H9 (cell line): Measurements from ENCODE around the gene STIMATE. TPM values are rescaled to one million over a fixed set of nuclear protein-coding genes. Genes with fewer than 3 reads are reported as not detected.

Experiments used
- DNase-seq: peaks from one replicate; pipeline ENCODE4 v3.0.0-alpha.2; 2017
- H2AFZ ChIP-seq: one replicate; pipeline ENCODE4 v1.6.1; 2013; ENCODE audit warnings: mild to moderate bottlenecking, low read length, control low read depth, moderate library complexity
- H2AK5ac ChIP-seq: 2 replicates; pipeline ENCODE4 v1.6.1; 2013; ENCODE audit warnings: low read length, control low read depth, mixed read lengths; ENCODE audit not compliant: insufficient read length
- H2BK120ac ChIP-seq: one replicate; pipeline ENCODE4 v1.6.1; 2013; ENCODE audit warnings: low read depth, mild to moderate bottlenecking, low read length, control low read depth, inconsistent platforms; ENCODE audit not compliant: poor library complexity, severe bottlenecking
- H2BK12ac ChIP-seq: 2 replicates; pipeline ENCODE4 v1.6.1; 2013; ENCODE audit warnings: low read length, control low read depth, mixed read lengths, low read depth; ENCODE audit not compliant: insufficient read length
- H2BK15ac ChIP-seq: 2 replicates; pipeline ENCODE4 v1.6.1; 2013; ENCODE audit warnings: low read depth, low read length, control low read depth
- H2BK20ac ChIP-seq: one replicate; pipeline ENCODE4 v1.6.1; 2013; ENCODE audit warnings: low read depth, mild to moderate bottlenecking, low read length, control low read depth, inconsistent platforms; ENCODE audit not compliant: poor library complexity, severe bottlenecking
- H2BK5ac ChIP-seq: 2 replicates; pipeline ENCODE4 v1.6.1; 2013; ENCODE audit warnings: low read length, control low read depth, mixed read lengths; ENCODE audit not compliant: insufficient read length
- H3K14ac ChIP-seq: 2 replicates; pipeline ENCODE4 v1.6.1; 2013; ENCODE audit warnings: low read length, control low read depth; ENCODE audit not compliant: insufficient read depth
- H3K18ac ChIP-seq: 2 replicates; pipeline ENCODE4 v1.6.1; 2013; ENCODE audit warnings: low read depth, mild to moderate bottlenecking, mixed read lengths, low read length, control low read depth; ENCODE audit not compliant: insufficient read length
- H3K23ac ChIP-seq: 2 replicates; pipeline ENCODE4 v1.6.1; 2013; ENCODE audit warnings: low read length, control low read depth, mixed read lengths, low read depth; ENCODE audit not compliant: insufficient read length
- H3K23me2 ChIP-seq: 2 replicates; pipeline ENCODE4 v1.6.1; 2013; ENCODE audit warnings: low read depth, mild to moderate bottlenecking, mixed read lengths, low read length, control low read depth; ENCODE audit not compliant: insufficient read length, poor library complexity, severe bottlenecking
- H3K27ac ChIP-seq: 2 replicates; pipeline ENCODE4 v1.5.1; 2013; ENCODE audit warnings: low read length, control low read depth, mixed read lengths, low read depth; ENCODE audit not compliant: insufficient read length
- H3K27me3 ChIP-seq: 2 replicates; pipeline ENCODE4 v1.6.1; 2013; ENCODE audit warnings: low read length, control low read depth, inconsistent platforms; ENCODE audit not compliant: insufficient read depth
- H3K4ac ChIP-seq: 2 replicates; pipeline ENCODE4 v1.6.1; 2013; ENCODE audit warnings: low read depth, mild to moderate bottlenecking, control low read depth, inconsistent platforms, low read length, moderate library complexity
- H3K4me1 ChIP-seq: 2 replicates; pipeline ENCODE4 v1.6.1; 2013; ENCODE audit warnings: low read length, control low read depth, inconsistent platforms; ENCODE audit not compliant: insufficient read depth
- H3K4me2 ChIP-seq: 2 replicates; pipeline ENCODE4 v1.6.1; 2013; ENCODE audit warnings: low read length, control low read depth, mixed read lengths; ENCODE audit not compliant: insufficient read length, insufficient read depth
- H3K56ac ChIP-seq: 2 replicates; pipeline ENCODE4 v1.6.1; 2013; ENCODE audit warnings: low read depth, mild to moderate bottlenecking, mixed read lengths, low read length, control low read depth; ENCODE audit not compliant: insufficient read length
- H3K79me1 ChIP-seq: 2 replicates; pipeline ENCODE4 v1.6.1; 2013; ENCODE audit warnings: low read depth, mild to moderate bottlenecking, moderate library complexity, low read length, control low read depth, inconsistent platforms; ENCODE audit not compliant: insufficient read depth, poor library complexity, severe bottlenecking
- H3K79me2 ChIP-seq: 2 replicates; pipeline ENCODE4 v1.6.1; 2013; ENCODE audit warnings: low read length, control low read depth, inconsistent platforms; ENCODE audit not compliant: insufficient read depth
- H3K9ac ChIP-seq: 2 replicates; pipeline ENCODE4 v1.6.1; 2013; ENCODE audit warnings: low read length, control low read depth, mixed read lengths; ENCODE audit not compliant: insufficient read length; ENCODE audit errors: extremely low read depth
- H3K9me3 ChIP-seq: one replicate; pipeline ENCODE4 v1.6.1; 2013; ENCODE audit warnings: low read depth, low read length, inconsistent platforms; ENCODE audit not compliant: control insufficient read depth
- H3T11ph ChIP-seq: one replicate; pipeline ENCODE4 v1.6.1; 2013; ENCODE audit warnings: mild to moderate bottlenecking, low read length, control low read depth, inconsistent platforms
- H4K20me1 ChIP-seq: one replicate; pipeline ENCODE4 v1.6.1; 2013; ENCODE audit not compliant: control insufficient read depth, insufficient read length, insufficient read depth
- H4K5ac ChIP-seq: 2 replicates; pipeline ENCODE4 v1.6.1; 2013; ENCODE audit warnings: low read depth, mild to moderate bottlenecking, mixed read lengths, low read length, control low read depth; ENCODE audit not compliant: insufficient read length
- H4K8ac ChIP-seq: replicated peaks from 2 replicates; pipeline ENCODE4 v1.6.1; 2013; ENCODE audit warnings: low read length, control low read depth, mixed read lengths, low read depth; ENCODE audit not compliant: insufficient read length
- H4K91ac ChIP-seq: 2 replicates; pipeline ENCODE4 v1.6.1; 2013; ENCODE audit warnings: low read depth, mild to moderate bottlenecking, moderate library complexity, mixed read lengths, low read length, control low read depth; ENCODE audit not compliant: insufficient read length
- H3K27ac Mint-ChIP-seq, 3 experiments: 2 replicates in 2 of 3; 3 replicates in 1 of 3; pipeline ENCODE4 v1.8.0; 2020 to 2021; ENCODE audit warnings: mixed read lengths in 3 of 3, mild to moderate bottlenecking in 1 of 3, moderate library complexity in 1 of 3
- H3K27me3 Mint-ChIP-seq: 2 replicates; pipeline ENCODE4 v1.8.0; 2021; ENCODE audit warnings: low read depth, mild to moderate bottlenecking, moderate library complexity, mixed read lengths
- H3K36me3 Mint-ChIP-seq, 3 experiments: 2 replicates in 2 of 3; 3 replicates in 1 of 3; pipeline ENCODE4 v1.8.0; 2020 to 2021; ENCODE audit warnings: low read depth in 3 of 3, mixed read lengths in 3 of 3; ENCODE audit not compliant: insufficient read depth in 1 of 3
- H3K4me1 Mint-ChIP-seq, 2 experiments: 2 replicates each; pipeline ENCODE4 v1.8.0; 2020; ENCODE audit warnings: mixed read lengths in 2 of 2
- H3K4me3 Mint-ChIP-seq, 2 experiments: 2 replicates in 1 of 2; 3 replicates in 1 of 2; pipeline ENCODE4 v1.8.0; 2020 to 2021; ENCODE audit warnings: mild to moderate bottlenecking in 2 of 2, mixed read lengths in 2 of 2, moderate library complexity in 1 of 2
- H3K9me3 Mint-ChIP-seq, 2 experiments: 2 replicates in 1 of 2; 3 replicates in 1 of 2; pipeline ENCODE4 v1.8.0; 2020; ENCODE audit warnings: mild to moderate bottlenecking in 2 of 2, mixed read lengths in 2 of 2, moderate library complexity in 1 of 2
- WGBS: extraction: QIAGEN DNeasy Blood & Tissue Kit; methylation state at CpG from one replicate; pipeline ENCODE4 v1.1.7; 2013; ENCODE audit warnings: missing lambda C conversion rate, low lambda C conversion rate, mixed read lengths; ENCODE audit not compliant: insufficient read length; ENCODE audit errors: extremely low coverage; 5-methylcytosine and 5-hydroxymethylcytosine counted together
- total RNA-seq: library from RNA; stranded (reverse); gene quantifications from 2 replicates; pipeline ENCODE4 v1.2.1, GENCODE V29; 2021
- TF ChIP-seq, protein P1 (sequence below): fragments of 200-600 bp; sonication (generic); conservative IDR thresholded peaks from 3 replicates; pipeline ENCODE4 v1.8.0; 2021; ENCODE audit warnings: antibody characterized with exemption, mild to moderate bottlenecking

Gene STIMATE
- total RNA-seq, 1 experiment from 2014 or later = 25.6 TPM

DNA sequence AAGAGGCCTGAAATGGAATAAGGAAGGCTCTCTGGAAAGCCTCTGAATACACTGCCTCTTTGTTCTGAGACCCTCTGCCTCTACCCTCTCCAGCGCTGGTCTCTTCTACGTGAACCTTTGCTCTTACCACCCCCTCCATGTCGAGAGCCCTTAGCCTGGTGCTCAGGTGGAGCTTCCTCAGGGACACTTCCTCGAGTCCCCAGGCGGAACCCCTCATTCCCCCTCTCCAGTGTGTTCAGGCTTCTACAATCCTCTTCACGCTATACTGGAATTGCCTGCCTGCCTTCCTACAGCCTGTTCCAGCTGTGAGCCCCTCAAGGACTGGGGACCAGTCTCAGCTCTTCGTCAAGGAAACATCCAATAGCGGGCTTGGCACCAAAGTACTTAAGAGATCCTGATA is 7.4 kb downstream of the STIMATE start:
- H3T11ph ChIP-seq = no peak overlapping the region
- H3K4ac ChIP-seq = no peak overlapping the region
- Mint-ChIP-seq H3K4me1 (no peaks in the 10 kb centered on the region), H3K4me3 (no peak overlapping the region; a peak in 1 of 5 replicates), H3K27ac (peak overlapping the region in 2 of 3 experiments; percentile 30 to 84; a peak in 3 of 7 replicates), H3K27me3 (no peaks in the 10 kb centered on the region; the same call in 1 of the 2 replicates), H3K36me3 (peaks cover 9 to 17% (median 16%) of the 10 kb centered on the region in 3 experiments; a peak in 6 of 7 replicates), H3K9me3 (no peaks in the 10 kb centered on the region)
- no peak overlapping the region for H2BK12ac ChIP-seq
- no CpG with 5 or more reads among the region's 8 CpGs for WGBS
- H3K56ac ChIP-seq = no peak overlapping the region
- H3K23ac ChIP-seq = no peak overlapping the region
- no peaks in the 10 kb centered on the region for H3K9me3 ChIP-seq
- no peak overlapping the region for H2BK15ac ChIP-seq
- H3K23me2 ChIP-seq = no peaks in the 10 kb centered on the region
- no peak overlapping the region for H2BK5ac ChIP-seq
- H3K18ac ChIP-seq = no peak overlapping the region
- no peak for DNase-seq
- no peak overlapping the region for H2AK5ac ChIP-seq
- TF ChIP-seq, protein P1, sequence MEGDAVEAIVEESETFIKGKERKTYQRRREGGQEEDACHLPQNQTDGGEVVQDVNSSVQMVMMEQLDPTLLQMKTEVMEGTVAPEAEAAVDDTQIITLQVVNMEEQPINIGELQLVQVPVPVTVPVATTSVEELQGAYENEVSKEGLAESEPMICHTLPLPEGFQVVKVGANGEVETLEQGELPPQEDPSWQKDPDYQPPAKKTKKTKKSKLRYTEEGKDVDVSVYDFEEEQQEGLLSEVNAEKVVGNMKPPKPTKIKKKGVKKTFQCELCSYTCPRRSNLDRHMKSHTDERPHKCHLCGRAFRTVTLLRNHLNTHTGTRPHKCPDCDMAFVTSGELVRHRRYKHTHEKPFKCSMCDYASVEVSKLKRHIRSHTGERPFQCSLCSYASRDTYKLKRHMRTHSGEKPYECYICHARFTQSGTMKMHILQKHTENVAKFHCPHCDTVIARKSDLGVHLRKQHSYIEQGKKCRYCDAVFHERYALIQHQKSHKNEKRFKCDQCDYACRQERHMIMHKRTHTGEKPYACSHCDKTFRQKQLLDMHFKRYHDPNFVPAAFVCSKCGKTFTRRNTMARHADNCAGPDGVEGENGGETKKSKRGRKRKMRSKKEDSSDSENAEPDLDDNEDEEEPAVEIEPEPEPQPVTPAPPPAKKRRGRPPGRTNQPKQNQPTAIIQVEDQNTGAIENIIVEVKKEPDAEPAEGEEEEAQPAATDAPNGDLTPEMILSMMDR = no peak
- no peak overlapping the region for H2BK20ac ChIP-seq
- H2BK120ac ChIP-seq = no peak overlapping the region
- no peaks in the 10 kb centered on the region for H3K79me2 ChIP-seq
- H3K14ac ChIP-seq = no peak overlapping the region
- H3K27me3 ChIP-seq = no peaks in the 10 kb centered on the region
- H3K4me1 ChIP-seq = no peaks in the 10 kb centered on the region
- no peak overlapping the region for H4K8ac ChIP-seq
- H4K91ac ChIP-seq = no peak overlapping the region
- peaks cover 6% of the 10 kb centered on the region for H3K79me1 ChIP-seq
- no peak overlapping the region for H3K27ac ChIP-seq
- no peak overlapping the region for H2AFZ ChIP-seq
- no peaks in the 10 kb centered on the region for H4K20me1 ChIP-seq
- no peak overlapping the region for H4K5ac ChIP-seq
- H3K4me2 ChIP-seq = no peak overlapping the region
- H3K9ac ChIP-seq = no peak overlapping the region
